Measurements from ENCODE around the gene KIAA0930. TPM values are rescaled to one million over a fixed set of nuclear protein-coding genes. Genes with fewer than 3 reads are reported as not detected.

Gene KIAA0930
- total and polyA plus RNA-seq, 10 donors: 32.6 to 93.1 (median 58.1) TPM

- Histone ChIP-seq H3K4me3 (no peak overlapping the region), H3K36me3 (peaks cover 0 to 20% (median 0%) of the 10 kb centered on the region in 6 donors), H3K27me3 (replicated peaks in 1 of 7) (no peaks in the 10 kb centered on the region), H3K4me1 (no peaks in the 10 kb centered on the region), H3K27ac (no peak overlapping the region), H3K9me3 (peaks cover 0 to 11% (median 7%) of the 10 kb centered on the region in 8 donors)
- DNase-seq: no peak
- 84 to 94% (median 87%) methylated on average over 1 of the region's 1 CpG for WGBS, 5 donors
- intact Hi-C loops (cut with DNase I; ENCODE audit: low total_unique reads): no loop called here
- TF ChIP-seq CTCF (IDR thresholded peaks at IDR 0.05 in 8 of 11, conservative IDR thresholded peaks at IDR 0.05 in 3 of 11) (no peak), POLR2A (IDR thresholded peaks at IDR 0.05) (no peak), POLR2AphosphoS5 (IDR thresholded peaks at IDR 0.05) (no peak)
Measured at GRCh38 chr22:45144916-45145315, 95.8 kb downstream of the KIAA0930 start.

GRCh38 chr22:45142376-45142775 is 98.3 kb downstream of the KIAA0930 start:
- Histone ChIP-seq H3K27ac (no peak overlapping the region), H3K4me1 (no peaks in the 10 kb centered on the region), H3K9me3 (peaks cover 0 to 11% (median 7%) of the 10 kb centered on the region in 8 donors), H3K27me3 (replicated peaks in 1 of 7) (no peaks in the 10 kb centered on the region), H3K4me3 (no peak overlapping the region), H3K36me3 (peaks cover 0 to 4% (median 0%) of the 10 kb centered on the region in 6 donors)
- intact Hi-C loops (cut with DNase I; ENCODE audit: low total_unique reads): no loop called here
- DNase-seq: no peak
- 74 to 94% (median 89%) methylated on average over 15 of the region's 15 CpGs for WGBS, 5 donors
- TF ChIP-seq CTCF (IDR thresholded peaks at IDR 0.05 in 8 of 11, conservative IDR thresholded peaks at IDR 0.05 in 3 of 11): no peak
- no peak for TF ChIP-seq POLR2A (IDR thresholded peaks at IDR 0.05)
- no peak for TF ChIP-seq POLR2AphosphoS5 (IDR thresholded peaks at IDR 0.05)

Small RNA genes lying within 50 kb of the gene (microRNA-seq; reads per million reads assigned to microRNA genes)
- gene MIR1249: 25.7 to 49.9 (median 31.5) reads per million in 3 donors

Small RNA genes lying within 50 kb of the gene (small RNA-seq; reads per million reads assigned to genes)
- gene MIR1249: 0.49 to 1.2 (median 0.75) reads per million in 4 donors

Other genes starting within 250 kb of the KIAA0930 start
- gene PHF21B, start 230.9 kb downstream of the KIAA0930 start, total RNA-seq: under 1 TPM in 3 of 7 donors, not detected in 4; 0.07 to 0.46 (median 0.28) TPM
- gene PHF21B, start 230.9 kb downstream of the KIAA0930 start, polyA plus RNA-seq: under 1 TPM; 0.03 to 0.11 (median 0.03) TPM
- 100 to 1,000 TPM in 2 of 7 donors, 10 to 100 TPM in 5; 85.9 to 109 (median 98.5) TPM for gene NUP50, start 77.0 kb downstream of the KIAA0930 start, total RNA-seq
- gene NUP50, start 77.0 kb downstream of the KIAA0930 start, polyA plus RNA-seq: 10 to 100 TPM; 16.2 to 26.4 (median 17.5) TPM
- 1 to 10 TPM in 1 of 7 donors, under 1 TPM in 1, not detected in 5; 0.79 to 1.4 TPM for gene UPK3A, start 44.1 kb upstream of the KIAA0930 start, total RNA-seq
- gene UPK3A, start 44.1 kb upstream of the KIAA0930 start, polyA plus RNA-seq: 1 to 10 TPM in 2 of 3 donors, under 1 TPM in 1; 0.35 to 2.7 (median 2.4) TPM
- 100 to 1,000 TPM in 2 of 7 donors, 10 to 100 TPM in 5; 42.2 to 127 (median 64.6) TPM for gene FAM118A, start 69.0 kb upstream of the KIAA0930 start, total RNA-seq
- 100 to 1,000 TPM in 1 of 3 donors, 10 to 100 TPM in 2; 13.0 to 205 (median 22.7) TPM for gene FAM118A, start 69.0 kb upstream of the KIAA0930 start, polyA plus RNA-seq
- gene SMC1B, start 172.7 kb upstream of the KIAA0930 start, total RNA-seq: under 1 TPM in 1 of 7 donors, not detected in 6; 0.10 TPM
- gene SMC1B, start 172.7 kb upstream of the KIAA0930 start, polyA plus RNA-seq: under 1 TPM in 2 of 3 donors, not detected in 1; 0.06 to 0.12 TPM
- gene RIBC2, start 172.8 kb upstream of the KIAA0930 start, total RNA-seq: under 1 TPM in 3 of 7 donors, not detected in 4; 0.27 to 0.83 (median 0.38) TPM
- under 1 TPM; 0.30 to 0.48 (median 0.36) TPM for gene RIBC2, start 172.8 kb upstream of the KIAA0930 start, polyA plus RNA-seq

Data from spleen (tissue), 11 donors.